Right renal cortex interstitium (tissue), 3 donors: ENCODE data around the gene ZNF740. TPM values are rescaled to one million over a fixed set of nuclear protein-coding genes. Genes with fewer than 3 reads are reported as not detected.
A peak's percentile ranks its signal among the peaks of the same experiment; 100 is the strongest.
"Not testable (repeated sequence)": the region's sequence is repeated elsewhere in the genome, so short reads cannot be mapped to it uniquely, and the experiment has no call there.

ENCODE experiments used
- DNase-seq, 3 donors: peaks; one replicate each; pipeline ENCODE4 v3.0.0-alpha.2; 2013; ENCODE audit warnings: low read depth in 3 of 3, low spot score in 2 of 3
- polyA plus RNA-seq, 3 donors: library from polyadenylated mRNA; unstranded; fragments of 120-200 nt; gene quantifications; one replicate each; pipeline ENCODE4 v1.2.1, GENCODE V29; 2013; ENCODE audit not compliant: insufficient read length in 3 of 3

Gene ZNF740, protein sequence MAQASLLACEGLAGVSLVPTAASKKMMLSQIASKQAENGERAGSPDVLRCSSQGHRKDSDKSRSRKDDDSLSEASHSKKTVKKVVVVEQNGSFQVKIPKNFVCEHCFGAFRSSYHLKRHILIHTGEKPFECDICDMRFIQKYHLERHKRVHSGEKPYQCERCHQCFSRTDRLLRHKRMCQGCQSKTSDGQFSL
- 10 to 100 TPM; 75.1 to 81.8 (median 78.8) TPM for polyA plus RNA-seq

DNA sequence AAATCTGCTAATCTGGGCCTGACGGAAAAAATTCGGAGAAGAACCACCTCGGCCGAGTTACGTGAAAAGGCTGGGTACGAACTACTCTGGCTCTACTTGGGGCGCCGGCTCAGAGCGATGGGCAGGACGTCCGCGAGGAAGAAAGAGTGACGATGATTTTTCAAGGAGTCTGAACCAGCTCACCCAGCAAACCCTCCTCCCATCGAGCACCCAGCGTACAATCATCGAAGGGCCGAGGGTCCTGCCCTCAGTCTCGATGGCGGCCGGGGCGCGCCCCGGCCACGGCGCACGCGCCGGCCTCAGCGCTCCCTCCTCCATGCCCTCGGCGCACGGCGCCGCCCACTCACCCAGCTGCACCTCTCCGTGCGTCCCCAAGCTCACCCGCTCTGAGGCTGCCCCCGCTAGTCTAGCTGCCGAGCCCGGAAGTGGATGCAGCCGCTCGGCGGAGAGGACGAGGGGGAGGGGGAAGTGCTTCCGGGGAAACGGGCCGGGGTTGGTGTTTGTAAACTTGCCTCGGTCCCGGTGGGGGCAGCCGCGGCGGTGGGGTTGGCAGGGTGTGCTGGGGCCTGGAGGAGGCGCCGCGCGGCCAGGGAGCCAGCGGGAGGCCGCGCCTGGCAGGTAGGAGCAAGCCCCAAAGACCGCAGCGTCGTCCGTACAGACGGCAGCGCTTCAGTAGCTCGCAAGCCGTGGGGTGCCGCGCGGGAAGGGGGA lies at the start of gene ZNF740, which contains the start of gene CSAD:
Gene ZNF740, plus strand, starts transcription at position 503 of the 711 bp plus-strand sequence. CDS start 1,262 bp downstream, outside the sequence.
Gene CSAD, minus strand, starts transcription at position 706 of the 711 bp plus-strand sequence. CDS start 7,455 bp downstream, outside the sequence.
- DNase-seq = peak; percentile 90 to 95 (median 94)

DNA sequence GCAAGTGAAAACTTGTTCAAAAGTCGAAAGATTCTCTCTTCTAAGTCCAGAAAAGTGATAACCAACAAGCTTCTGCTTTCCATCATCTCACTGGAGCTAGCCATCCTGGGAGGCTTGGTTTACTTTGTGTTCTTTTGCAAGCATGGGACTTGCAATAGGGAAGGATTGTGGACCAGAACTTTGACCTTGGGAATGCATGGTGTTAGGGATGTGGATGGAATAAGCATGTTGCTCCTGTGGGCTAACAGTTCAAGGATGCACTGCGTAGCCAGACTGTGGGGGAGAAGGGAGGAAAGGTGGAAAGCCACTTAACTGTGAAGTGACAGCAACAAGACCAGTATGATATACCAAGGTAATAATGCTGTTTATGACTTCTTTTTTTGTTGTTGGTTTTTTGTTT lies 48.7 kb upstream of the ZNF740 start:
- no peak for DNase-seq

DNA sequence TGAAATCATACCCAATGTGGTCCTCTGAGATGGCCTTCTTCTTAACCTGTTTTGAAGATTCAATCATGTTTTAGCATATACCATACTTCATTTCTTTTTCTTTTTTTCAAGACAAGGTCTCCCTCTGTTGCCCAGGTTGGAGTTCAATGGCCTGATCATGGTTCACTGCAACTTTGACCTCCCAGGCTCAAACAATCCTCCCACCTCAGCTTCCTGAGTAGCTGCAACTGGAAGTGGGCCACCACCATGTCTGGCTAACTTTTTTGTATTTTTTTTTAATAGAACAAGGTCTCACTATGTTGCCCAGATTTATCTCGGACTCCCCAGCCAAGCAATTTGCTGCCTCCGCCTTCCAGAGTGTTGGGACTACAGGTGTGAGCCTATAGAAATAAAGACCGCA lies 46.8 kb upstream of the ZNF740 start:
- no peak for DNase-seq

DNA sequence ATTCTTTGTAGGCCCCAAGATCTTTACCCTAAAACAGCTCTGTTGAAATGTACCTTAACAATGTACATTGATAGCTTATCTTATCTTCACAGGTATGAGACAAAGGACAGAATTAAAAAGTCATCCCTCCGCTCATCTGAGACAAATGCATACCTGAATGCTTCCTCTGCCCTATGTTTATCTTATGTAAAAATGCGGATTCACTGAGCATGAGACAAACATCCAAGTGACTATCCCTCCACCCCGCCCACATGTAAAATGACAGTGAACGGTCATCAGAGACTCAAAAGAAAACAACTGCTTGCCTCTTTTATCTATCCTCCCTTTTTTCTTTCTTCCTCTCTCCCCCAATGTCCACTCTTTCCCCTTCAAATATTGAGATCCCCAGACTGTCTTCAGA lies 37.2 kb upstream of the ZNF740 start:
- DNase-seq = no peak

DNA sequence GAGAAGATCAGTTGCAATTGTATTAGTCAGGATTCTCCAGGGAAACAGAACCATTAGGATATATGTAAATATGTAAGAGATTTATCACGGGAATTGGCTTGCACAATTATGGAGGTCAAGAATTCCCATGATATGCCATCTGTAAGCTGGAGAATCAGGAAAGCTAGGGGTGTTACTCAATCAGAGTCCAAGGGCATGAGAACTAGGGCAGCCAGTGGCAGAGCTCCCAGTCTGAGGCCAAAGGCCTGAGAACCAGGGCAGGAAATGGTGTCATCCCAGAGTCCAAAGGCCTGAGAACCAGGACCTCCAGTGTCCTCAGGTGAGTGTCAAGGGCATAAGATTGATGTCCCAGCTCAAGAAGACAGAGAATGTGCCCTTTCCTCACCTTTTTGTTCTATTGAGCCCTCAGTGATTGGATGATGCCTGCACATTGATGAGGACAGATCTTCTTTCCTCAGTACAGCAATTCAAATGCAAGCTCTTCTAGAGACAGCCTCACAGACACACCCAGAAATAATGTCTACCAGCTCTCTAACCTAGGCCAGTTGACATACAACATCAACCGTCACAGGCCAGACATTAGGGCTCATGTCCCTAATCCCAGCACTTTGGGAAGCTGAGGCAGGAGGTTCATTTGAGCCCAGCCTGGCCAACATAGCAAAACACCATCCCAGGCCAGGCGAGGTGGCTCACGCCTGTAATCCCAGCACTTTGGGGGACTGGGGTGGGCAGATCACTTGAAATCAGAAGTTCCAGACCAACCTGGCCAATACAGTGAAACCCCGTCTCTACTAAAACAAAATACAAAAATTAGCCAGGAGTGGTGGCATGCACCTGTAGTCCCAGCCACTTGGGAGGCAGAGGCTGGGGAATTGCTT lies 34.9 kb upstream of the ZNF740 start:
- DNase-seq = no peak

DNA sequence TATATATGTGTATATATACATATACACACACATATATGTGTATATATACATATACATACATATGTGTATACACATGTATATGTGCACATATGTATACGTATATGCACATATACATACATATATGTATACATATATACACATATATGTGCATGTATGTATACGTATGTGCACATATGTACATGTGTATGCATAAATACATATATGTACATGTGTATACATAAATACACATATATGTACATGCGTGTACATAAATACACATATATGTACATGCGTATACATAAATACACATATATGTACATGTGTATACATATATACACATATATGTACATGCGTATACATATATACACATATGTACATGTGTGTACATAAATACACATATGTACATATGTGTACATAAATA lies 33.3 kb upstream of the ZNF740 start:
- DNase-seq = no peak

DNA sequence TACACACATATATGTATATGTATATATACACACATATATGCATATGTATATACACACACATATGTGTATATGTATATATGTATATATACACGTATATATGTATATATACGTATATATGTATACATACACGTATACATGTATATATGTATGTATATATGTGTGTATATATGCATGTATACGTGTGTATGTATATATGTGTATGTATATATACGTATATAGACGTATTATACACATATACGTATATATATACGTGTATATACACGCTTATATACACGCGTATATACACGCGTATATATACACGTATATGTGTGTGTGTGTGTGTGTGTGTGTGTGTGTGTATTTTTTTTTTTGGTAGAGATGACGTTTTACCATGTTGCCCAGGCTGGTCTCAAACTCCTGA lies 32.9 kb upstream of the ZNF740 start:
- no peak for DNase-seq

DNA sequence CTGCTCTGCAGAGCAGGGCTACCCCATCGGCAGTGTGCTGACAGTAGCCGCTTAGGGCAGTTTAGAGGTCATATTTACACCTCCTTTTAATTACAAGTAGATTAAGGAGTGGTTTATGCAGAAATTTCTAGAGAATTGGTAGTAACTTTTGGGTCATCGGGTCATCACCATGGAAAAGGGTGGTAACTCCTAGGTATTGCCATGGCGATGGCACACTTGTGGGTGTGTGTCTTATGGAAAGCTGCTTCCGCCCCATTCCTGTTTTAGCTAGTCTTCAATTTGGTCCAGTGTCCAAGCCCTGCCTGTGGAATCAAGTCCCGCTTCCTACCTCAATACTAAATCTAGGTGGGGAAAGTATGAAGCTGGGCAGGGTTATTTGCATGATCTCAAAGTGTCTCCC lies 29.5 kb upstream of the ZNF740 start:
- no peak for DNase-seq

DNA sequence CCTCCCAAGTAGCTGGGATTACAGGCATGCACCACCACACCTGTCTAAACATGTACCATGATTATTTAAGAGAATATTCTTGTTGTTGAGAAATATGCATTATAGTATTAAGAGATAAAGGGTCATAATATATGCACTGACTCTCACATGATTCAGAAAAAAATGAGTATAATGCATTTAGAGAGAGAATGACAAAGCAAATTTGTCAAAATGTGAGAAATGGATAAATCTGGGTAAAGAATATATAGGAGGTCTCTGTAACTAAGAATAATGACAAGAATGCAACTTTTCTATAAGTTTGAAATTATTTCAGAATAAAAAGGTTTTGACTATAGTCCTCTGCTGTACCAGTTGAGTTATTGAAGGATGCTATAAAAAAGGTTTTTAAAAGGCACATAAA lies 28.1 kb upstream of the ZNF740 start:
- DNase-seq = no peak

DNA sequence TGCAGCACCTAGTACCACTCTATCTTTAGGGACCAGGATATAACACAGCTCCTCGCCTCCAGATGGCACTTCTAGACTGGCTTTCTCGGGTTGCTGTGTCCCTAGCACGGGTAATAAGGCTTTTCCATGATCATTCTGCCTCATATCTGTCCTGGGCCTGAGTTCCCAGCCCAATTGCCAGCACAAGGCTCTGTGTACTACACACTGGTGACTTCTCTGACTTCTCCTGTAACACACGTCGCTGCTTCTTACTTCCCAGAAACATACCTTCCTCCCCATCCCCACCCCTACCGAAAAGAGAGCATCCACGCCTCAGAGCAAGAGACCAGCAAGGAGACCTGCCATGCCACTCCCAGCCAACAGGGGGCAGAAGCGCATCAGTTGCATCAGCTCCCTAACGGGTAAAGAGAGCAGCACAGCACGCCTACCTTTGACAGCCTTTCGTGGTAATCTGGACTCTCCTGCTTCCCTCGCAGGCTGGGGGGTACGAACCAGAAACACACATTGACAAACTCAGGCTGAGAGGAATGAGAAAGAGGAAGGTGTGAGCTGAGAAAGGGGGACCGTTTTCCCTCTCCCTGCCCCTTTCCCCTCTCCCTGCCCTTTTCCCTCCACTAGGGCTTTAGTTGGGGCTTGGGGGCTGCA lies 21.2 kb upstream of the ZNF740 start:
- peak in 2 of 3 donors; percentile 33 to 65 for DNase-seq

DNA sequence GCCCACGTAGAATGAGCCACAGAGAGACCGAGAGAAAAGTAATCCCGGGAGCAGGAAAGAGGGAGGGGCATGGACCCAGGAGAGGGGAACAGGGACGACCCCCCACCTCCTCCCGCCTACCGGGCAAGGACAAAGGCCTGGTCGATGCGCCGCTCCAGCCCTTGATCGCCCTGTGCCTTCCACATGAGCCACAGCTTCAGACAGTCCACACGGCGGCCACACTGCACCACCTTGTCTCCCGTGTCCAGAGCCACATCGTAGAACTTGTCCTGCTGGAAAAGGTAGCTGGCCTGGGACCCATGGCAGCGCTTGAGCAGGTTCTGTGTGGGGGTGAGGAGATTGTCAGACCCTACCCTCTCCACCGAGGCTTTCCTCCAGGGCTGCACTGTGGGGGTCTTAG lies 20.5 kb upstream of the ZNF740 start:
- no peak for DNase-seq

DNA sequence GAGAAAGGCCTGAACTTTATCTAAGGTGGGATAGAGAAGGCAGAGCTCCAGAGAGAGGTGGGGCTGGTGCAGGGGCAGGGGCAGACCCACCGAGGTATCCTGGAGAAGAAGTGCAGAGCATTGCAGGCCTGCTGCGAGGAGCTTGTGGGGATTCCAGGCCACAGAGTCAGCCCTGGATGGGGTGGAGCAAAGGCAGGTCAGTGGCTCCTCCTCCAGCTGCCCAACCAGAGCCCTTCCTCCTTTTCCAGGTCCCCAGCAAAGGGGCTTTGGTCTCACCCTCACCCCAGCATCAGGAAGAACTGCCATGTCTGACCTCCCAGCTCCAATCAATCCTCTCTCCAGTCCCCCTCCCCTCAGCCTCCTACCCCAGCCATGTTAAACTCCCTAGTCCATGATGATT lies 19.8 kb upstream of the ZNF740 start:
- DNase-seq = no peak

DNA sequence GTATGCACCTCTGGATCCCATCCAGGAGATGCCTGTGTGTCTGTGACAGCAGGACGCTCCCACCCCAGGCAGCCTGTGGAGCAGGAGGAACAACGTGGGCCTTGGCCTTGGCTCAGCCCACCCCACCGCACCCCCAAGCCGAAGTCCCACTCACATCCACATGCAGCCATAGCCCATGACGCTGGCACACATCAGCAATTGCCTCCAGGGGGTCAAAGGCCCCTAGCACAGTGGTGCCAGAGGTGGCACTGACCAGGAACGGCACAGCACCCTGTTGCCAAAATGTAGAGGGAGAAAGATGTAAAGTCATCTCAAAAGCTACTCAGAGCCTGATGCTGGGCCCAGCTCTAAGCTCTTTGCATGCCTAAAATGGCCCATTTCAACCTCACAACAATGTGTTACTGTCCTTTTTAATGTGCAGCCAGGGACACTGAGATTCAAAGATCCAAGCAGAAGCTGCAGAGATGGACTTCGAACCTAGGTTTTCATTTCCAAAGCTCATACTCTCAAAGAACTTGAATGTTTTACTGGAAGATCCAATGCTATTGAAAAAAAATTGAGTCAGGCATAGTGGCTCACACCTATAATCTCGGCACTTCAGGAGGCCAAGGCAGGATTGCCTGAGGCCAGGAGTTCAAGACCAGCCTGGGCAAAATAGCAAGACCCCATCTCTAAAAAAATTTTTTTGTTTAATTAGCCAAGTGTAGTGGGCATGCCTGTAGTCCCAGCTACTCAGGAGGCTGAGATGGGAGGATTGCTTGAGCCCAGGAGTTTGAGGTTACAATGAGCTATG lies 19.2 kb upstream of the ZNF740 start:
- no peak for DNase-seq

DNA sequence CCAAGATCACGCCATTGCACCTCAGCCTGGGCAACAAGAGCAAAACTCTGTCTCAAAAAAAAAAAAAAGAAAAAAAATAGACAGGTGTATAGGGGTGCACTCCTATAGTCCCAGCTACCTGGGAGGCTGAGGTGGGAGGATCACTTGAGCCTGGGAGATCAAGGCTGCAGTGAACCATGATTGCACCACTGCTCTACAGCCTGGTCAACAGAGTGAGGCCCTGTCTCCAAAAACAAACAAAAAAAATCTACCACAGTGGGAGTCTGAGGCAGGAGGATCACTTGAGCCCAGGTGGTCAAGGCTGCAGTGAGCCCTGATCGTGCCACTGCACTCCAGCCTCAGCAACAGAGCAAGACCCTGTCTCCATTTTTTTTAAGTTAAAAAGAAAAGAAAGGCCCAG lies 17.5 kb upstream of the ZNF740 start:
- not testable (repeated sequence) for DNase-seq

DNA sequence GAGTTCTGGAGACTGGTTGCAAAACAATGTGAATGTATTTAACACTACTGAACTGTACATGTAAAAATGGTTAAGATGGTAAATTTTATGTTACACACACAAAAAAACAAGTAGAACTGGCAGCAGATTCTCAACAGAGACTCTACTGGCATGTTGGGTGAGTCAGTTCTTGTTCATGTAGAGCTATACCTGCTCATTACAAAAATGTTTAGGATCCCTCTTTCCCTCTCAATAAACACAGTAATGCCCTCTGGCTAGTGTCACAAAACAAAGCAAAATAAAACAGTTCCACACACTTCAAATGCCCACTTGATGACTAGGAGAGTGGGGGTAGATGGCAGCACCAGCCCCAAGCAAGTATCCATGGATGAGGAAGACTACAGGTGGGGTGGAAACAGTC lies 13.7 kb upstream of the ZNF740 start:
- DNase-seq = no peak

DNA sequence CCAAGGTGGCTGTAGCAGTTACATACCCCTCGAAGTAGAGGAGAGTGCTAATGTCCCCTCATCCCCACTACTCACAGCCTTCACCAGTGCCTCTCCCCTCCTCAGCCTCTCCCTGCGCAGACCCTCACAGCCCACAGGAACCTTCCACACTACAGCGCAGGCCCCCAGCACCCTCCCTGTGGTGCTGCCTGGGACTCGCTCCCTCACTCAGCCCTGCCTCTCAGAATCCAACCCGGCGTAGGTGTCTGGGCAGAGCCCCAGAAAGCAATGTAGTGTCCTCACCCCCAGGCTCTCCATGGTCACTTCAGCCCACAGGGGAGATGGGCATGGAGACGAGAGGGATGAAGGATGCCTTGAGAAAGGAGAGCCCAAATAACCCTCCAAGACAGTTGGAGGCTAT lies 10.9 kb upstream of the ZNF740 start:
- no peak for DNase-seq

DNA sequence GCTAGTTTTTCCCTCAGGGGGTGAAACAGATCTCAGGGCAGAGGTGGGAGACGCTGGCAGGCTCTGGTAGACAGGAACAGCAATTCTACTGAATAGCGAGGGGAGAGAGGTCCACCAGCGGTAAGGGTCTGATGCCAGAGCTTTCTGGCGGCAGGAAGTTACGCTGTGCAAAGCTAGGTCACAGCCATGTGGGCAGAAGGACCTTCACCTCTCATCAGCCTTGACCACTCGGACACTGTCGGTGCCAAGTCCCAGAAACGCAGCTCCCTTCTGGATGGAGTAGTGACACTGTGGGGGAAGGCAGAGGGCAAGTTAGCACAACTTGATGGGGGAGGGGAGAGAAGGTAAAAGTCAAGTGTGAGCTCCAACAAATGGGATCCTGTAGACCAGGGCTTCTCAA lies 10.3 kb upstream of the ZNF740 start:
- DNase-seq = no peak

DNA sequence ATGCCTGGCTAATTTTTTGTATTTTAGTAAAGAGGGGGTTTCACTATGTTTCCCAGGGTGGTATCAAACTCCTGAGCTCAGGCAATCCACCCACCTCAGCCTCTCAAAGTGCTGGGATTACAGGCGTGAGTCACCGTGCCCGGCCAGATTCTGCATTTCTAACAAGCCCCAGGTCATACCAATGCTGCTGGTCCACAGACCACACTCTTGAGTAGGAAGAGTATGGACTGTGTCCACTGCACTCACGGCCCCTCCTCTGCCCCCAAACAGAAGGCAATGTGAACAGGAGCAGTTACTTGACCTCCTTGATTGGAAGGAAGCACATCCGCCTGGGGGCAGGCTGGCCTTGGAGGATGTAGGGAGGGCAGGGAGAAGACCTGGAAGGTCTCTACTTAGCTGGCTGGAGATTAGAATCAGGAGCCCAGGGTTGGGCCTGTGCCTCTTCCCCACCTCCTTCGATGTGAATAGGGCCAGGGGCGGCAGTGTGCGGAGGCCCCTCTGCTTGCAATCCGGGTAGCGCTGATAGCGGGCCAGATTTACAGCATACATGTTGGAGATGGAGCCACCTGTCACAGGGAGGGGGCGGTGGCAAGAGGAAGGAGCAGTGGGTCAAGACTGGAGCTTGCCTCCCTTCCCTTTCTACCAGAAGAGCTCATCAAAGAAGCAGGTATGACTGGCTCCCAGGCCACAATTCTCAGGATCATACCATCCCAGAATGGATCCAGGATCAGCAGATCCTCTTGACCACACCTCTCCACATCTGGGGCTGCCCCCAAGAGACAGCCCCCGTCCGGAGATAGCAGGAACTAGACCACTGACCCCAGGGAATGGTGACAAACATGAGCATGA lies 9.4 kb upstream of the ZNF740 start:
- no peak for DNase-seq

DNA sequence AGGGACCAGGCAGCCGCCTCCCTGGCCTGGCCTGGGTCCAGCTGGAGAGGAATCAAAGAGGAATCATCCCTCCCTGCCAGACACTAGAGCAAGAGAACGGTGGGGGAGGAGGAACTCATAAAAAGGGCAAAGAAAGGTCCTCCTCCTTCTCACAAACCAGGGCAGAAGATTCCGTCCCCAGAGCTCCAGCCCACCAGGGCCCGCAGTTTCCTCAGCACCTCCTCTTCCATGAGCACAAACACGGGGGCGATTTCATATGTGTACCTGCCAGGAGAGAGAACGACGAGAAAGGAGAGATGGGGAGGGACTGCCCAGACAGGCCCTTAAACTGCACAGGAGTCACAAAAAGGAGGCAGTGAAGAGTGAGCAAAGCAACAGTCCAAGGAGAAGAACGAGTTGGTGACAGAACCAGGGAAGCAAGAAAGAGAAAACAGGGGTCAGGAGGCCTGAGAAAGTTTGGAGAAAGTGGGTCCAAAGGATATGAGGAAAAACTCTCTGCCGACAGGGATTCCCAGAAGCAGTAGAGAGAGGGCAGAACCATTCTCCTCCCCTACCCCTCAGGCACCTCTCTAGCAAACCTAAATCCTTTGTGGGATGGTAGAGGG lies 8.7 kb upstream of the ZNF740 start:
- peak in 1 of 3 donors; percentile 21 for DNase-seq
